ENCODE results near the gene OPA3. TPM values are rescaled to one million over a fixed set of nuclear protein-coding genes. Genes with fewer than 3 reads are reported as not detected.

Gene OPA3
- total RNA-seq, 2 donors from 2014 or later = 7.2 to 14.5 TPM

- peak; percentile 44 for DNase-seq (ENCODE audit: low spot score)
- WGBS = 12% methylated on average over 17 of the region's 17 CpGs
- Histone ChIP-seq H3K4me1 (replicated peaks) (peaks cover 4% of the 10 kb centered on the region), H3K27me3 (replicated peaks; ENCODE audit: insufficient read depth) (no peaks in the 10 kb centered on the region), H3K36me3 (no peaks in the 10 kb centered on the region), H3K4me3 (peak overlapping the region; percentile 38 to 49), H3K9me3 (no peaks in the 10 kb centered on the region), H3K27ac (peak overlapping the region; percentile 64 to 71)
- intact Hi-C loops (cut with DNase I) = loop anchor here (5.0 kb wide), 1 partner anchor 34 kb away; no protein-coding TSS in a partner anchor
- TF ChIP-seq POLR2AphosphoS5 (IDR thresholded peaks at IDR 0.05) = peak; percentile 35
- TF ChIP-seq CTCF (IDR thresholded peaks at IDR 0.05) = no peak
Observed at GRCh38 chr19:45528149-45528743, 56.4 kb downstream of the OPA3 start.

GRCh38 chr19:45527731-45528130 lies 56.9 kb downstream of the OPA3 start:
- Histone ChIP-seq H3K27ac (peak overlapping the region; percentile 64 to 71), H3K27me3 (replicated peaks; ENCODE audit: insufficient read depth) (no peaks in the 10 kb centered on the region), H3K36me3 (no peaks in the 10 kb centered on the region), H3K9me3 (no peaks in the 10 kb centered on the region), H3K4me3 (no peak overlapping the region), H3K4me1 (replicated peaks) (peaks cover 4% of the 10 kb centered on the region)
- intact Hi-C loops (cut with DNase I) = loop anchor here (5.0 kb wide), 1 partner anchor 35 kb away; no protein-coding TSS in a partner anchor
- TF ChIP-seq POLR2AphosphoS5 (IDR thresholded peaks at IDR 0.05) (no peak), CTCF (IDR thresholded peaks at IDR 0.05) (no peak), POLR2A (IDR thresholded peaks at IDR 0.05) (no peak)
- DNase-seq (ENCODE audit: low spot score) = no peak
- WGBS = 73% methylated on average over 15 of the region's 15 CpGs

GRCh38 chr19:45526971-45527370 lies 57.6 kb downstream of the OPA3 start:
- no peak overlapping the region for H3K27ac ChIP-seq
- peaks cover 0 to 7% of the 10 kb centered on the region in 2 donors for H3K36me3 ChIP-seq
- peaks cover 4% of the 10 kb centered on the region for H3K4me1 ChIP-seq (replicated peaks)
- TF ChIP-seq CTCF (IDR thresholded peaks at IDR 0.05) (no peak), POLR2A (IDR thresholded peaks at IDR 0.05) (no peak), POLR2AphosphoS5 (IDR thresholded peaks at IDR 0.05) (no peak)
- no peak for DNase-seq (ENCODE audit: low spot score)
- H3K27me3 ChIP-seq (replicated peaks; ENCODE audit: insufficient read depth) = no peaks in the 10 kb centered on the region
- intact Hi-C loops (cut with DNase I) = loop anchor here (5.0 kb wide), 1 partner anchor 35 kb away; no protein-coding TSS in a partner anchor
- 88% methylated on average over 4 of the region's 4 CpGs for WGBS
- no peak overlapping the region for H3K4me3 ChIP-seq
- no peaks in the 10 kb centered on the region for H3K9me3 ChIP-seq

GRCh38 chr19:45526143-45526542 lies 58.5 kb downstream of the OPA3 start:
- H3K27me3 ChIP-seq (replicated peaks; ENCODE audit: insufficient read depth) = no peaks in the 10 kb centered on the region
- peaks cover 4% of the 10 kb centered on the region for H3K4me1 ChIP-seq (replicated peaks)
- 64% methylated on average over 9 of the region's 9 CpGs for WGBS
- H3K36me3 ChIP-seq = peaks cover 0 to 13% of the 10 kb centered on the region in 2 donors
- peak; percentile 42 for DNase-seq (ENCODE audit: low spot score)
- intact Hi-C loops (cut with DNase I) = loop anchor here (5.0 kb wide), 1 partner anchor 36 kb away; no protein-coding TSS in a partner anchor
- H3K4me3 ChIP-seq = no peak overlapping the region
- H3K27ac ChIP-seq = peak overlapping the region in 1 of 2 donors; percentile 41
- TF ChIP-seq CTCF (IDR thresholded peaks at IDR 0.05) (no peak), POLR2A (IDR thresholded peaks at IDR 0.05) (no peak), POLR2AphosphoS5 (IDR thresholded peaks at IDR 0.05) (peak; percentile 68)
- H3K9me3 ChIP-seq = no peaks in the 10 kb centered on the region
